ENCODE measurements around the gene TIMP4.

Gene TIMP4

GRCh38 chr3:12157026-12157425 lies 1.7 kb downstream of the TIMP4 start:
- no peaks in the 10 kb centered on the region for H4K20me1 ChIP-seq (ENCODE audit: control insufficient read depth, insufficient read depth, low read depth, low read length)
- H3F3A ChIP-seq (ENCODE audit: control insufficient read depth, insufficient read depth), result no peaks in the 10 kb centered on the region
- no peak overlapping the region for H3K27ac ChIP-seq (ENCODE audit: low read depth, low read length)
- no peaks in the 10 kb centered on the region for H3K4me1 ChIP-seq (ENCODE audit: control insufficient read depth, low read length)
- H3K36me3 ChIP-seq (ENCODE audit: control insufficient read depth, low read length), result no peaks in the 10 kb centered on the region
- H3K79me2 ChIP-seq (ENCODE audit: control insufficient read depth, low read length), result no peaks in the 10 kb centered on the region
- peaks cover 38% of the 10 kb centered on the region for H3K27me3 ChIP-seq (ENCODE audit: control insufficient read depth, low read length)
- no peaks in the 10 kb centered on the region for H3K9me3 ChIP-seq (ENCODE audit: control insufficient read depth, insufficient read depth, low read length)
- H3K4me2 ChIP-seq (ENCODE audit: low read length), result no peak overlapping the region
- H3K4me3 ChIP-seq (ENCODE audit: low read length), result no peak overlapping the region
- no peaks in the 10 kb centered on the region for H3K9me2 ChIP-seq (replicated peaks; ENCODE audit: control insufficient read depth, low read length)
- TF ChIP-seq, protein P1, sequence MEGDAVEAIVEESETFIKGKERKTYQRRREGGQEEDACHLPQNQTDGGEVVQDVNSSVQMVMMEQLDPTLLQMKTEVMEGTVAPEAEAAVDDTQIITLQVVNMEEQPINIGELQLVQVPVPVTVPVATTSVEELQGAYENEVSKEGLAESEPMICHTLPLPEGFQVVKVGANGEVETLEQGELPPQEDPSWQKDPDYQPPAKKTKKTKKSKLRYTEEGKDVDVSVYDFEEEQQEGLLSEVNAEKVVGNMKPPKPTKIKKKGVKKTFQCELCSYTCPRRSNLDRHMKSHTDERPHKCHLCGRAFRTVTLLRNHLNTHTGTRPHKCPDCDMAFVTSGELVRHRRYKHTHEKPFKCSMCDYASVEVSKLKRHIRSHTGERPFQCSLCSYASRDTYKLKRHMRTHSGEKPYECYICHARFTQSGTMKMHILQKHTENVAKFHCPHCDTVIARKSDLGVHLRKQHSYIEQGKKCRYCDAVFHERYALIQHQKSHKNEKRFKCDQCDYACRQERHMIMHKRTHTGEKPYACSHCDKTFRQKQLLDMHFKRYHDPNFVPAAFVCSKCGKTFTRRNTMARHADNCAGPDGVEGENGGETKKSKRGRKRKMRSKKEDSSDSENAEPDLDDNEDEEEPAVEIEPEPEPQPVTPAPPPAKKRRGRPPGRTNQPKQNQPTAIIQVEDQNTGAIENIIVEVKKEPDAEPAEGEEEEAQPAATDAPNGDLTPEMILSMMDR (IDR thresholded peaks at IDR 0.05; ENCODE audit: low read depth, low read length, poor library complexity, severe bottlenecking), result no peak
- no peak for TF ChIP-seq EZH2phosphoT487 (IDR thresholded peaks at IDR 0.05; ENCODE audit: borderline replicate concordance, low read length)

GRCh38 chr3:12155828-12156227 lies 2.9 kb downstream of the TIMP4 start:
- Histone ChIP-seq H3K36me3 (ENCODE audit: control insufficient read depth, low read length) (no peaks in the 10 kb centered on the region), H3K9me3 (ENCODE audit: control insufficient read depth, insufficient read depth, low read length) (no peaks in the 10 kb centered on the region), H3F3A (ENCODE audit: control insufficient read depth, insufficient read depth) (no peaks in the 10 kb centered on the region), H3K4me1 (ENCODE audit: control insufficient read depth, low read length) (no peaks in the 10 kb centered on the region), H3K4me2 (ENCODE audit: low read length) (no peak overlapping the region), H4K20me1 (ENCODE audit: control insufficient read depth, insufficient read depth, low read depth, low read length) (no peaks in the 10 kb centered on the region), H3K79me2 (ENCODE audit: control insufficient read depth, low read length) (no peaks in the 10 kb centered on the region), H3K9me2 (replicated peaks; ENCODE audit: control insufficient read depth, low read length) (no peaks in the 10 kb centered on the region), H3K4me3 (ENCODE audit: low read length) (no peak overlapping the region), H3K27me3 (ENCODE audit: control insufficient read depth, low read length) (peaks cover 43% of the 10 kb centered on the region), H3K27ac (ENCODE audit: low read depth, low read length) (no peak overlapping the region)
- TF ChIP-seq, protein P1 (IDR thresholded peaks at IDR 0.05; ENCODE audit: low read depth, low read length, poor library complexity, severe bottlenecking), result no peak
- no peak for TF ChIP-seq EZH2phosphoT487 (IDR thresholded peaks at IDR 0.05; ENCODE audit: borderline replicate concordance, low read length)

- Histone ChIP-seq H3K4me3 (ENCODE audit: low read length) (no peak overlapping the region), H3K27me3 (ENCODE audit: control insufficient read depth, low read length) (peaks cover 43% of the 10 kb centered on the region), H3K27ac (ENCODE audit: low read depth, low read length) (no peak overlapping the region), H3K4me2 (ENCODE audit: low read length) (no peak overlapping the region), H3K79me2 (ENCODE audit: control insufficient read depth, low read length) (no peaks in the 10 kb centered on the region), H3K4me1 (ENCODE audit: control insufficient read depth, low read length) (no peaks in the 10 kb centered on the region), H3K36me3 (ENCODE audit: control insufficient read depth, low read length) (no peaks in the 10 kb centered on the region), H3F3A (ENCODE audit: control insufficient read depth, insufficient read depth) (no peaks in the 10 kb centered on the region), H3K9me2 (replicated peaks; ENCODE audit: control insufficient read depth, low read length) (no peaks in the 10 kb centered on the region), H3K9me3 (ENCODE audit: control insufficient read depth, insufficient read depth, low read length) (no peaks in the 10 kb centered on the region), H4K20me1 (ENCODE audit: control insufficient read depth, insufficient read depth, low read depth, low read length) (no peaks in the 10 kb centered on the region)
- TF ChIP-seq, protein P1 (IDR thresholded peaks at IDR 0.05; ENCODE audit: low read depth, low read length, poor library complexity, severe bottlenecking), result no peak
Observed at GRCh38 chr3:12155264-12155663, 3.4 kb downstream of the TIMP4 start.

GRCh38 chr3:12154151-12154550 lies 4.6 kb downstream of the TIMP4 start:
- Histone ChIP-seq H3F3A (ENCODE audit: control insufficient read depth, insufficient read depth) (no peaks in the 10 kb centered on the region), H3K36me3 (ENCODE audit: control insufficient read depth, low read length) (no peaks in the 10 kb centered on the region), H3K27me3 (ENCODE audit: control insufficient read depth, low read length) (peaks cover 43% of the 10 kb centered on the region), H3K79me2 (ENCODE audit: control insufficient read depth, low read length) (no peaks in the 10 kb centered on the region), H3K4me1 (ENCODE audit: control insufficient read depth, low read length) (no peaks in the 10 kb centered on the region), H3K4me2 (ENCODE audit: low read length) (no peak overlapping the region), H3K9me3 (ENCODE audit: control insufficient read depth, insufficient read depth, low read length) (no peaks in the 10 kb centered on the region), H3K9me2 (replicated peaks; ENCODE audit: control insufficient read depth, low read length) (no peaks in the 10 kb centered on the region), H3K4me3 (ENCODE audit: low read length) (no peak overlapping the region), H3K27ac (ENCODE audit: low read depth, low read length) (no peak overlapping the region), H4K20me1 (ENCODE audit: control insufficient read depth, insufficient read depth, low read depth, low read length) (no peaks in the 10 kb centered on the region)
- no peak for TF ChIP-seq EZH2phosphoT487 (IDR thresholded peaks at IDR 0.05; ENCODE audit: borderline replicate concordance, low read length)

Data from DOHH2 (cell line).